GM18861 (cell line): Measurements from ENCODE around the gene KDM4B.
A peak's percentile ranks its signal among the peaks of the same experiment; 100 is the strongest.

Source experiments
- ATAC-seq: cut with Tn5 transposase; IDR thresholded peaks from one replicate; pipeline ENCODE4 v1.9.1; 2021; ENCODE audit not compliant: unreplicated experiment

KDM4B gene

DNA sequence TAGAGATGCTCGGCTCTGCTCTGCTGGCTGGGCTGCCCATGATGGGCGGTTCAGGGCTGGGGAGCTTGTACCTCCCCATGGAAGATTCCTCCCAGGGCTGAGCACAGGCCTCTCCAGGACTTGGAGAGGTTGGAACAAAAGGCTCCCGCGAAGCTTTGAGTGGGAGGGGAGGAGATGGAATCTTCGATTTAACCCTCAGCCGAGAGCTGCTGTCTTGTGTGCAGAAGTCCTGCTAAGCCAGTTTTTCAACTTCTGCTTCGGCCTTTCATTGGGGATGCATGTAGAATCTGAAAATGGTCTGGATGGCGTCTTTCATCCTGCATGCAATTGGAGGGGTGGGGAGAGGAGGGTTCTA is 163.3 kb downstream of the KDM4B start:
- ATAC-seq, result no peak

DNA sequence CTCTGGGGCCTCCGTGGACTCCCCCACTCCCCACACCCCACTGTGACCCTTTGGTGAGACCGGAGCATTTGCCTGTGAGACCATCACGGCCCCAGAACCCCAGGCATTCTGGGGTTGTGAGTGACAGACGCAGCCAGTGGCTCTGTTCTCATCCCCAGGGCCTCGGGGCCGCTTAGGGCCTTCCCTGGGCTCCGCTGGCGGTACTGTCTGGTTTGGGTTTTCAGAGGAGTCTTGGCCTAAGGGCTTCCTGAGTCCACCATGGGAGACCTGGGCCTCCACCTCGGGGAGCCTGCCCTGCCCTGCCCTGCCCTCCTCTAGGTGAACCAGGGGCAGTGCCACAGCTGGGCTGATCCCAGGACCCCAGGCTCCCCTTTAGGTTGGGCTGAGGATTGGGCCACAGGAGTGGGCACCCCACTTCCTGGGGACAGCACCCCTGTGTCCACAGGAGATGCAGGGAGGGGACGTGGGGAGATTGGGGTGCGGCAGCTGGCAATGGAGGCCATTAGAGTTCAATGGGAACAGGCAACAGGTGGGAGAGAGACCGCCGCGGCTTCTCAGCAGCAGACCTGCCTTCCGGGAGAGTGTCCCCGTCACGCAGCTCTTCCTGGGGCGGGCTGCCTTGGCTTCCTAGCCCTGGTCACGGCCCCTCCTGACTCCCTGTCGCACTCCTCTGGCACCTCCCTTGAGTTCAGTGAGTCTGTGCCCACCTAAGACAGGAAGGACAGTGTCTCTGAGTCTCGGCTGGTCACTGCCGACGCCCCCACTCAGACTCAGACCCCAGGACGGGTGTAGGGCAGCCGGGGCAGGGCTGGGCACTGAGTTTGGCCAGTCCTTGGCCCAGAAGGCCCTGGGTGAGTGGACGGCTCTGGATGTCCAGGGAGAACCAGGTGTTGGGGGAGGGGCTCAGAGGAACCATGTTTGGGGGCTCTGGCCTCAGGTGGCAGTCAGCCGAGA is 164.1 kb downstream of the KDM4B start:
- no peak for ATAC-seq

DNA sequence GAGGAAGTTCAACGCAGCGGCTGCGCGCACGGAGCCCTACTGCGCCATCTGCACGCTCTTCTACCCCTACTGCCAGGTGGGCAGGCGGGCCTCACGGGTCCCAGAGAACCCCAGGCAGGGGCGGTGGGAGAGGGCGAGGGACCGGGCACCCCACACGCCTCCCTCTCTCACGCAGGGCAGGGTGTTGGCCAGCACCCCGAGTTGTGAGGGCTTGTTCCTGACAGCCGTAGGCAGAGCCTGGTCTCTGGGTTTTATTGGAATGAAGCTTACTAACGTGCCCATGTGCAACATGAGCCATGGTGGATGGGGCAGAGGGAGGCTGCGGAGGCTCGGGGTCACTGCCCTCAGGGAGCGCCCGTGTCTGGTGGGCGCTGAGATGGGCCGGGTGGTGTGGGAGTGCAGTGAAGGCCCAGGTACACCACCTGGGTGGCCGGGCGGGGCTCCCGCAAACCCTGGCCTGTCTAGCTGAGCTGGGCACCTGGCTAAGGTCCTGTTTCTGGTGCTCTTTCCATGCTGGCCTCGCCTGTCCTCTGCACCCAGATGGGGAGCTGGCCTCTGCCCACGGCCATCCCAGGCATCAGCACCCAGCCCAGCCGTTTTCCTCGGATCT is 165.2 kb downstream of the KDM4B start:
- ATAC-seq, result no peak

DNA sequence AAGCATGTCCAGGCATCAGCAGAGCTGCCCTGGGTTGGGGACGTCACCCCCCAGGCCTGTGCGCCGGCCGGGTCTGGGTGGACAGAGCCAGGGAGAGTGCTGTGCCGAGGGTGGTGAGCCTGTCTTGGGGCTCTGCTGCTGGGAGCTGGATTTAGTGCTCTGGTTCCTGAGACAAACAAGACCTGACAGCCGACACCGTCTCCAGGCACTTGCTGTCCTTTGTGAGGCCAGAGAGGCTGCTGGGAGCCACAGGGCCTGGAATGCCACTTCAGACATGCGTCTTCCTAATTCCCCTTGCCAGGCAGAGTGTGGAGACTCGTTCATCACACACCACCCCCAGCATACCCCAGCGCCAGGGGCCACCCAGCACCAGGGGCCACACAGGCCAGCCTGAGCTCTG is 165.8 kb downstream of the KDM4B start:
- ATAC-seq, result no peak

DNA sequence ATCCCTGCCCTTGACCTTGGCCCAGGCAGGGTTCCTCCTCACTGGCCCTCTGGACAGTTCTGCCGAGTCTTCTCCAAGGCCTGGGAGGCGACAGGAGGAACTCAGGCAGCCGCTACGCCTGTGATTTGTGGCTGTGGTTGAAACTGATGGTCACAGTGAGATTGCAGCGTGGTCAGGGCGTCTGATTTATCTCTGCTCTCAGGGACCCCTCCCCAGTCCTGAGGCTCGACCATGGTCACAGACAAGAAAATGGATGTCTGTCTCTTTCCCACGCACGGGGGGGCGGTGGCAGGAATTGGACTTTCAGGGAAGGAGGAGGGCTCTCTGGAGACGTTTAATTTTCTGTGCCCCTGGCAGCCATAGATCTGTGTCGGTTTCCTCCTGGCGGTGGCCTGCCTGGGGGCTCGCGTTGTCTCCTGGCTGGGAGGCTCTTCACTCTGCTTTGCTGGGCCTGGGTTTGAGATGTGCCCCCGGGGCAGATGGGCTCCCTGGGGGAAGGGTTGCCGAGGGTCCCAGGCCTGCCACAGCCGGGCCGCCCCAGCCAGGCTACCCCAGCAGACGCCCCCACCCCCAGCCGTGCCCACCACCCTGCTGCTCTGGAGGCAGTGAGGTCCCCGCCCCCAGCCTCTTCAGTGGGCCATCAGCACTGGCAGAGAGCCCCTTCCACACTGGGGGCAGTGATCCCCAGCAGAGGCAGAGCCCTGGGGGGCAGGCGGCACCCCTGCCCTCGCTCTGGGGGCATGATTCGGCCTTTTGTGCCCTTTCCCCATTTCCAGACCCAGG is 167.4 kb downstream of the KDM4B start:
- ATAC-seq, result no peak

DNA sequence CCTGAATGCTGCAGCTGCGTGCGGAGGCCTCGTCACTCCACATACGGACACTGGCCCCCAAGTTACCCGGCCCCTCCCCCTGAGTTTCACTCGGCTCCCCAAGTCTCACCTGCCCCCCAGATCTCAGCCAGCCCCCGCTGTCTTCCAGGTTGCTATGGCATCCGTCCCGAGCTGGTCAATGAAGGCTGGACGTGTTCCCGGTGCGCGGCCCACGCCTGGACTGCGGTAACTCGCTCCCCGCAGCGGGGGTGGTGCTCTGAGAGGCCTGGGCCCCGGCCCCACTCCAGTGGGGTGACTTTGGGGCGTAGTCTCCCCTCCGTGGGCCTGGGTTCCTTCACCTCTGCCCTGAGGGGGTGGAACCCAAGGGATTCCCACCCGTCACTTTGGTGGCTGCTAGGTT is 168.2 kb downstream of the KDM4B start:
- no peak for ATAC-seq

DNA sequence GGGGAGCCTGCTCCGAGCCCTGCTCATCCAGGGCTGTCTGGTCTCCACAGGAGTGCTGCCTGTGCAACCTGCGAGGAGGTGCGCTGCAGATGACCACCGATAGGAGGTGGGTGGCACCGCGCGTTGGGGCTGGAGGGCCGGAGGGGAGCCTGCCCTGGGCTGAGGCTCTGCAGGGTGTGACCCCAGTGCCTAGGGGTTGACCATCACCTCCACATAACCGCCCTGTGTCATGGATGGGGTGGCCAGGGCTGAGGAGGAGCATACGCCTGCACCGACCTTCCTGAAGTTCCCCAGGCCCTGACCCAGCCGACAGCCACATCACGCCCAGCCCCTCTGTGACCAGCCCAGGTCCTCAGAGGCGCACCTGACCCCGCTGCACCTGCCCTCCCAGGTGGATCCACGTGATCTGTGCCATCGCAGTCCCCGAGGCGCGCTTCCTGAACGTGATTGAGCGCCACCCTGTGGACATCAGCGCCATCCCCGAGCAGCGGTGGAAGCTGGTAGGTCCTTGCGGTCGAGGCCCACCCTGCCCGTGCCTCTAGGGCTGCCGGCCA is 168.7 kb downstream of the KDM4B start:
- ATAC-seq, result no peak

DNA sequence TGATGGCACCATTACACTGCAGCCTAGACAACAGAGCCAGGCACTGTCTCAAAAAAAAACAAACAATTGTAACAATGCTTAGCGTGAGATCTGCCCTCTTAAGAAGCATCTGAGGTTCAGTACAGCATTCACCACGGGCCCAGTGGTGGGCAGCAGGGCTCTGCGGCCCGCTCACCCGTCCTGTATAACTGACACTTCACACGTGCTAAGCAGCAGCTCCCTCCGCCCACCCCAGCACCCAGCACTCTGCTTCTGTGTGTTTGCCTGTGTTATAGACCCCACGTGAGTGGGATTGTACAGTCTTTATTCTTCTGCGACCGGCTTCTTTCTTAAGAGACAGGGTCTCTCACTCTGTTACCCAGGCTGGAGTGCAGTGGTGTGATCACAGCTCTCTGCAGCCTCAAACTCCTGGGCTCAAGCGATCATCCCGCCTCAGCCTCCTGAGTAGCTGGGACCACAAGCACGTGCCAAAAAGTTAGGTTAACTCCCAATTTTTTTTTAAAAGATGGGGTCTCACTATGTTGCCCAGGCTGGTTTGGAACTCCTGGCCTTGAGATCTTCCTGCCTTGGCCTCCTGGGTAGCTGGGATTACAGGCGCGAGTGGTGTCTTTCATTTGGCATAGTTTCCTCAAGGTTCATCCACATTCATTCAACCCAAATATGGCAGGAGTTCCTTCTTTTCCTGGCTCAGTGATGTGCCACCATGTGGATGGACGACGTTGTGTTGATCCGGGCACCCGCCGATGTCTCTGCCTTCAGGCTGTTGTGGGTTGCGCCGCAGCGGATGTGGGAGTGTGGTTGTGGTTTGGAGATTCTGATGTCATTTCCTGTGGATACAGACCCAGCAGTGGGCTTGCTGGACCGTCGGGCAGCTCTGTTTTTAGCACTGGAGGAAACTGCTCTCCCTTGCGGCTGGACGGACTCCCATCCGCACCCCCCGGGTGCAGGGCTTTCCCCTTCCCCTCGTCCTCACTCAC is 170.0 kb downstream of the KDM4B start:
- ATAC-seq, result peak; percentile 68

DNA sequence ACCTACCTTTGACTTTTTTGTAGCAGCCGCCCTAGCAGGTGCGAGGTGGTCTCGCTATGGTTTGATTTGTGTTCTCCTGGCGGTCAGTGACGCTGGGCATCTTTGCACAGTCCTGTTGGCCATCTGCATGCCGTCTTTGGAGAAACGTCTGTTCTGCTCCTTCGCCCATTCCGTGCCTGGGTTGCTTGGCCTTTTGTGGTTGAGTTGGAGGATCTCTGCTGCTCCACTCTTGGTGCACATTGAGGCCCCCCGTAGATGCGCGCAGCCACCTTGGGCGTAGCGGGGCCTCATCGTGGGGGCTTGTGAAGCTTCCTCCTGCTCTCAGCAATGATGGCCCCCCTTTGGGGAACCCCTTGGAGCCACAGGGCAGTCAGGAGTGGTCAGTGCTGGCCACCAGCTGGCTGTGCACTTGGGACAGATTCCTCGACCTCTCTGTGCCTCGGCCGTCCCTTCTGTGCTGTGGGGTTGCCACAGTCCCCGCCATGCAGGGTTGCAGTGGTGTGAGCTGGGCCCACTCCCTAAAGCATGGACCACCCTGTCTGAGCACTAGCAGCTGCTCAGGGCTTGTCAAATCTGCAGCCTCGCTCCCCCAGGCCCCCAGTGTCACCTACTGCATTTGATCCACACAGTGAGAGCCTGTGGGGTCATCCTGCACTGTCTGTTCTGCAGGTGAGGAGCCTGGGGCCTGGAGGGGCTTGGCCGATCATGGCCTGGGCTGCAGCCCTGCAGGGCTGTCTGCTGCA is 170.8 kb downstream of the KDM4B start:
- no peak for ATAC-seq

DNA sequence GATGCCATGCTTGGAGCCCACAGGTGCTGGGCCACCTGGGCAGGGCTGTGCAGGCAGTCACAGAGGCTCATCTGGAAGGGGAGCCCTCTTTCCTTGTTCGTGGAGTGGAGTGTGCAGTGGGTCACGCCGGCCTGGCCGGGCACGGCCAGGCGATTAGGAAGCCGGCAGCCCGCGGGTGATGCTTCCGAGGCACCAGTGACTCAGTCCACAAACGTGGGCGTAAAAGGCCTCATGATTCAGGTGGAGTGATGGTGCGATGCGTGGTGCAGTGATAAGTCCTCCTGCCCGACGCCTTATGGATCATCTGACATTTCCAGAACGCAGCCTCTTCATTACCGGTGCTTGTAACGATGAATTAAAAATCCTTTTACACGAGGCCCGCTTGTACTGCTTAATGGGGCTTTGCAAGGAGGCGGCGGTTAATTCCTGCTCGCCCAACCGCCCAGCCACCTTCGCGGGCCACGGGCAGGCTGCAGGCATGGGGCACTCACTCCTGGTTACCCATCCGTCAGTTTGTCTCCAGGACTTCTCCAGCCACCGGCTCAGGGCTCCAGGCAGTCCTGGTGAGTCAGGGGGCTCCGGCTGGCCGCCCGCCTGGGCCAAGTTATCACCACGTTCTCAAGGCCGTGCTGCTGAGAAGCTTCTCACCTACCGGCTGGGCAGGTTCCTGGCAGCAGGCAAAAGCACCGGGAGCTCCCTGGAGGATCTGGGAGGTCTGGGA is 172.4 kb downstream of the KDM4B start:
- ATAC-seq, result no peak

DNA sequence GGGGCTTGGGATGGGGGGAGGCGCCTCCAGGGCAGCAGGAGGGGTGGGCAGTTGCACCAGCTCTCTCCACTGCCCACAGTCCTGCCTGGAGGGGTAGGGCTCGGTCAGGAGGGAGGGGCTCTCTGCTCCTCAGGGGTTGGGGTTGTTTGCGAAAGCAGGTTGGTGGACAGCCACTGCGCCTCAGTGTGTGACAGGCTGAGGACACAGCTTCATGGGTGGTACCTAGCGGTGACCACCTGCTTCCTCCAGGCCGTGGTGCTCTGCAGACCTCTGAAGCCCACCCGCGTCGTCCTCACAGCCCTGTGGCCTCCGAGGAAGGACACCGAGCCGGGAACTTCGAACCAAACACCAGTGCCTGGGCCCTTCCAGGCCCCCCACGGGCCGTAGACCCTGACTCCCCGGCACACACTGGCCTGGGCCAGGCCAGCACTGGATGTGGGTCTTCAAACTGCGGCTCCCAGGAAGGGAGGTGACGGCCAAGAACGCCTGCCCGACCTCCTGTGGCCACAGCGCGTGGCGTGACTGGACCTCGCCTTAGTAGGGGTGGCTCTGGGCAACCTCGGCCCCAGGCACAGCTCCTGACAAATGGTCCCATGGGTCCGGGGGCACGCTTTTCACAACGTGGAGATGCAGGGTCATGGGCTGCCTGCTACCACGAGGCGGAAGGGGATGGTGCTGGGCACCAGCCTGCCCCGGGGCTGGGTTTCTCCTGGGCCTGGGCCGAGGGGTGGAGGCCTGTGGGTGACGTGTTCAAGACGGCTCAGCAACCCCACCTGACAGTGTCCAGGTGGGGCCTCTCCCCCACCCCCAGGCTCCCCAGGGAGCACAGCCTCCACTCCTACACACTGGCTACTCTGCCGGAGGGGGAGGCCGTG is 173.2 kb downstream of the KDM4B start:
- ATAC-seq, result no peak

DNA sequence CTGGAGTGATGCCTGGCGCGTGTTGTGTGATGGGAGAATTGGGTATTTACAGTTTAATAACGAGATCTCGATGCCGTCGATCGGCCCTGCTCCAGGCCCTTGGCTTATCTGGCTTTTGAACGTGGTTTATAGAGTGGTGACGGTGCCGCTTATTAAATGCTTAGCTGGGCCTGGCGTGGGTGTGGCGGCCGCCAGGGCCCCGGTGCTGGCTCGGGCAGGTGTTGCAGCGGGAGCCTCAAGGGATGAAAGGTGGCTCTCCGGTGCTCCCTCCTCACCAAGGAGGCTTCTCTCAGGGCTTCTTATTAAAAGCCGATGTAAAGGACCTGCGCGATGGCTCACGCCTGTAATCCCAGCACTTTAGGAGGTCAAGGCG is 173.8 kb downstream of the KDM4B start:
- no peak for ATAC-seq

DNA sequence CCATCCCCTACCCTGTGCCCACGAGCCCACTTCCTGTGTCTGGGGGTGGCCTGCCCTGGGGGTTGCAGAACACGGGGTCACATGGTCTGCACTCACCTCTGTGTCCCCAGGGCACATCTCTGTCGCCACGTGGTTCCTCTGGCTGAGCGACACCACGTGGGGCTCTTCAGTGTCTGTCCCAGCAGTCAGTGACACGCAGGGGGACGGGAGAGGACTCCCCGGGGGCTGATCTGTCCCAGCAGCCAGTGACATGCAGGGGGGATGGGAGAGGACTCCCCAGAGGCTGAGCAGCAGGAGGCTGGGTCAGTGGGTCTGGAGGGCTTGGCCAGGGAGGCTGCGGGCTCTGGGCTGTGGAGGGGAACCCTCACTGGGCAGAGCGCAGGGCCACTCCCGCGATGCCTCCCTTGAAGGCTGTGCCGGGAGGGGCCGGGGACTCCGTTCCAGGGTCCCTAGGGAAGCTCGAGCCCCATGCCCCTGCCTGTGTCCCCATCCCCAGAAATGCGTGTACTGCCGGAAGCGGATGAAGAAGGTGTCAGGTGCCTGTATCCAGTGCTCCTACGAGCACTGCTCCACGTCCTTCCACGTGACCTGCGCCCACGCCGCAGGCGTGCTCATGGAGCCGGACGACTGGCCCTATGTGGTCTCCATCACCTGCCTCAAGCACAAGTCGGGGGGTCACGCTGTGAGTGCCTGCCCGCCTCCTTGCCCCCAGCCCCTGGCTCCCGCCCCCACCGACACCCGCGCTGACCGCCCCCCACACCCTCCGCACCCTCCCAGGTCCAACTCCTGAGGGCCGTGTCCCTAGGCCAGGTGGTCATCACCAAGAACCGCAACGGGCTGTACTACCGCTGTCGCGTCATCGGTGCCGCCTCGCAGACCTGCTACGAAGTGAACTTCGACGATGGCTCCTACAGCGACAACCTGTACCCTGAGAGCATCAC is 174.8 kb downstream of the KDM4B start:
- peak; percentile 36 for ATAC-seq

DNA sequence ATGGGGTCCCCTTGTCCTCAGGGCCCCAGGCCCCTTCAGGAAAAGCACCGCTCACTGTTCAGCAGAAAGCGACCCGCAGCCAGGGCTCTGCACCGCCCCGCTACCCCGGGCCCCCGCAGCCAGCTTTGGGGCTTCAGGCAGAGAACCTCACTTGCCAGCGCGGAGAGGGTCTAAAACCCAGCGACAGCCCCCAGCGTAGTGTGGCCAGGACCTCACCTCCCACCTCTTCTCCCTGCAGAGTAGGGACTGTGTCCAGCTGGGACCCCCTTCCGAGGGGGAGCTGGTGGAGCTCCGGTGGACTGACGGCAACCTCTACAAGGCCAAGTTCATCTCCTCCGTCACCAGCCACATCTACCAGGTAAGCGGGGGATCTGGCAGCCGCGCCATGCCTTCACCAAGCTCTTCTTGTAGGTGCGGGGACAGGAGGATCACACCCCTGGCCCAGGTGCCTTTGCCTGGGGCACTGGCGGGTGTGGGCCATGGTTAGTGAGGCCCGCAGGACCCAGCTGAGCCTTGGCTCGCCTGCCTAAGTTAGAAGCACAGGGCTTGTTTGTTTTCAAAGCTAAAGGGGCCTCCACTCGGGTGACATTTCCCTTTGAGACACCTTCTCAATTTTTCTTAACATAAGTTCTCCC is 175.7 kb downstream of the KDM4B start:
- no peak for ATAC-seq

DNA sequence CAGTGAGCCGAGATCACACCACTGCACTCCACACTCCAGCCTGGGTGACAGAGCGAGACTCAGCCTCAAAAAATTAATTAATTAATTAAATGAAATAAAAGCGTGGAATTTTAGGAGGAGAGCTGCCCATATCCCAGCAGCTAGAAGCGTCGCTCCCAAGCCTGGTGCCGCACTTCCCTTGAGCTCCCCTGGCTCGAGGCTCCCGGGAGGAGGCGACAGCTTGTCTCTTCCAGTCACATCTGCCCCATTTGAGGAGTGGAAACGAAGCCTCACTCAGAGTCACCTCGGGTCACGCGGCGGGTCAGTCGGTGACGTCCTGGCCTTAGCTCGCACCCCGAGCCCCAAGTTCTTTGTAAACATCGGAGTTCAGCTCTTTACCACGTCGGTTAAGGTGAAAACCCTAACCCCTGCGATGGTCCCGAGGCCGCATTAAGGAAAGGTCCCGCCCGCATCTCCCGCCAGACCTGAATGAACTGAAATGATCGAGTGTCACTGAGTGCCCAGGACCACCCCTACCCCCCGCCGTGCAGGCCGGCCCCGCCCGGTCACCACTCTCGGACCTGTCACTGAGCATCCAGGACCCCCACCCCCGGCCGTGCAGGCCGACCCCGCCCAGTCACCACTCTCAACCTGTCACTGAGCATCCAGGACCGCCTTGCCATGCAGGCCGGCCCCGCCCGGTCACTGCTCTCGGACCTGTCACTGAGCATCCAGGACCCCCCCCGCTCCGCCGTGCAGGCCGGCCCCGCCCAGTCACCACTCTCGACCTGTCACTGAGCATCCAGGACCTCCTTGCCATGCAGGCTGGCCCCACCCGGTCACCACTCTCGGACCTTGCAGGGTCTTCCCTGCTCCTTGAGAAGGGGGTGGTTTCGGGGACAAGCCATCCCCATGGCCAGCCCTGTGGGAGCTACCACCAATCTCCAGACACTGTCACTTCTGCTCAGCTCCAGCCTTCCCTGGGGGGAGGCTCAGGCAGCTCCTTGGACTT is 176.9 kb downstream of the KDM4B start:
- ATAC-seq, result no peak
